ENCODE results near the gene TMEM255B.
"Not testable (repeated sequence)": the region's sequence is repeated elsewhere in the genome, so short reads cannot be mapped to it uniquely, and the experiment has no call there.

DNA sequence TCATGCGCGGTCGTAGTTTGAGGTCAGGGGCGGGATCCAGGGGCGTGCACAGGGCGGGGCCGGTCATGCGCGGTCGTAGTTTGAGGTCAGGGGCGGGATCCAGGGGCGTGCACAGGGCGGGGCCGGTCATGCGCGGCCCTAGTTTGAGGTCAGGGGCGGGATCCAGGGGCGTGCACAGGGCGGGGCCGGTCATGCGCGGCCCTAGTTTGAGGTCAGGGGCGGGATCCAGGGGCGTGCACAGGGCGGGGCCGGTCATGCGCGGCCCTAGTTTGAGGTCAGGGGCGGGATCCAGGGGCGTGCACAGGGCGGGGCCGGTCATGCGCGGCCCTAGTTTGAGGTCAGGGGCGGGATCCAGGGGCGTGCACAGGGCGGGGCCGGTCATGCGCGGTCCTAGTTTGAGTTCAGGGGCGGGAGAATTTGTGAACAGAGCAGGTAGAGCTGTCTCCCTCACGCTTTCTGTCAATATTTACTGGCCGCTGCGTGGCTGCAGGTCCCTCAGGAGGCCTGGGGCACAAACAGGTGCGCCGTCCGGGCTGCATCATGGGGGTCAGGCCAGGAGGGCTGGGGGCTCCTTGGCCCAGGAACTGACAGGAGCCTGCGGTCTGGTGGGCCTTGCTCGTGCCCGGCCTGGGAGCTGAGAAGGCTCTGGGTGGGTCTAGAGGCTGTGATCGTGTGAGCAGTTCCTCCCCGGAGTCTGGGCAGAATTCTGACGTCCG, 32.8 kb upstream of the TMEM255B start:
- TF ChIP-seq BHLHE40 (IDR thresholded peaks at IDR 0.05; ENCODE audit: borderline replicate concordance); FOXM1 (IDR thresholded peaks at IDR 0.05; ENCODE audit: borderline replicate concordance); TARDBP (IDR thresholded peaks at IDR 0.05); HDGF (IDR thresholded peaks at IDR 0.05; ENCODE audit: borderline replicate concordance): not testable (repeated sequence)
